Neural progenitor cell (in vitro differentiated cells): Measurements from ENCODE around the gene EAF2. TPM values are rescaled to one million over a fixed set of nuclear protein-coding genes. Genes with fewer than 3 reads are reported as not detected.

Experiments used
- DNase-seq: peaks from one replicate; pipeline ENCODE4 v3.0.0-alpha.2; 2016; ENCODE audit warnings: low spot score
- H2AFZ ChIP-seq: fragments of 200-600 bp; sonication (generic); replicated peaks from 2 replicates; pipeline ENCODE4 v1.6.1; 2016; ENCODE audit warnings: antibody characterized with exemption
- H3F3A ChIP-seq: fragments of 200-600 bp; sonication (generic); 2 replicates; pipeline ENCODE4 v1.6.1; 2016; ENCODE audit warnings: antibody characterized with exemption, low read depth
- H3K27ac ChIP-seq: fragments of 200-600 bp; sonication (generic); 2 replicates; pipeline ENCODE4 v1.5.1; 2016; ENCODE audit warnings: mild to moderate bottlenecking
- H3K27me3 ChIP-seq: fragments of 200-600 bp; sonication (generic); 2 replicates; pipeline ENCODE4 v1.6.1; 2016; ENCODE audit warnings: mild to moderate bottlenecking, moderate library complexity
- H3K36me3 ChIP-seq: fragments of 200-600 bp; sonication (generic); 2 replicates; pipeline ENCODE4 v1.5.1; 2016
- H3K4me1 ChIP-seq: fragments of 200-600 bp; sonication (generic); 2 replicates; pipeline ENCODE4 v1.6.1; 2016; ENCODE audit warnings: mixed run types
- H3K4me2 ChIP-seq: fragments of 200-600 bp; sonication (generic); 2 replicates; pipeline ENCODE4 v1.6.1; 2016
- H3K4me3 ChIP-seq: fragments of 200-600 bp; sonication (generic); 2 replicates; pipeline ENCODE4 v1.5.1; 2016
- H3K79me2 ChIP-seq: fragments of 200-600 bp; sonication (generic); 2 replicates; pipeline ENCODE4 v1.6.1; 2016; ENCODE audit warnings: low read depth
- H3K9ac ChIP-seq: fragments of 200-600 bp; sonication (generic); 2 replicates; pipeline ENCODE4 v1.6.1; 2016
- H3K9me3 ChIP-seq: fragments of 200-600 bp; sonication (generic); 2 replicates; pipeline ENCODE4 v1.5.1; 2016; ENCODE audit warnings: low read depth
- H4K20me1 ChIP-seq: fragments of 200-600 bp; sonication (generic); 2 replicates; pipeline ENCODE4 v1.6.1; 2016; ENCODE audit warnings: low read depth
- H3K27ac Mint-ChIP-seq: 3 replicates; pipeline ENCODE4 v1.8.0; 2021; ENCODE audit warnings: mixed read lengths
- H3K27me3 Mint-ChIP-seq: 2 replicates; pipeline ENCODE4 v1.8.0; 2022; ENCODE audit warnings: low read depth, mild to moderate bottlenecking, inconsistent platforms, moderate library complexity, mixed read lengths; ENCODE audit not compliant: insufficient read depth
- H3K36me3 Mint-ChIP-seq: 3 replicates; pipeline ENCODE4 v1.8.0; 2021; ENCODE audit warnings: mixed read lengths
- H3K4me1 Mint-ChIP-seq: 3 replicates; pipeline ENCODE4 v1.8.0; 2021; ENCODE audit warnings: mixed read lengths
- H3K4me3 Mint-ChIP-seq: 3 replicates; pipeline ENCODE4 v1.8.0; 2021; ENCODE audit warnings: mild to moderate bottlenecking, moderate library complexity, mixed read lengths
- H3K9me3 Mint-ChIP-seq: 3 replicates; pipeline ENCODE4 v1.8.0; 2020; ENCODE audit warnings: mixed read lengths
- EZH2 ChIP-seq: fragments of 200-600 bp; sonication (generic); IDR thresholded peaks from 2 replicates; pipeline ENCODE4 v1.6.1; 2017; ENCODE audit warnings: antibody characterized with exemption, mild to moderate bottlenecking, moderate library complexity
- EZH2phosphoT487 ChIP-seq: fragments of 200-600 bp; sonication (generic); IDR thresholded peaks from 2 replicates; pipeline ENCODE4 v1.6.1; 2017; ENCODE audit warnings: antibody characterized with exemption
- total RNA-seq: library from RNA; depleted of rRNA; stranded (reverse); fragments of >200 nt; gene quantifications from 2 replicates; pipeline ENCODE4 v1.2.3, GENCODE V29; 2015; ENCODE audit warnings: low replicate concordance
- TF ChIP-seq, protein P1 (sequence below): fragments of 200-600 bp; sonication (generic); IDR thresholded peaks from 2 replicates; pipeline ENCODE4 v1.5.1; 2017; ENCODE audit warnings: antibody characterized with exemption, mild to moderate bottlenecking

The EAF2 gene
- total RNA-seq, 1 donor from 2014 or later = 8.5 TPM

DNA sequence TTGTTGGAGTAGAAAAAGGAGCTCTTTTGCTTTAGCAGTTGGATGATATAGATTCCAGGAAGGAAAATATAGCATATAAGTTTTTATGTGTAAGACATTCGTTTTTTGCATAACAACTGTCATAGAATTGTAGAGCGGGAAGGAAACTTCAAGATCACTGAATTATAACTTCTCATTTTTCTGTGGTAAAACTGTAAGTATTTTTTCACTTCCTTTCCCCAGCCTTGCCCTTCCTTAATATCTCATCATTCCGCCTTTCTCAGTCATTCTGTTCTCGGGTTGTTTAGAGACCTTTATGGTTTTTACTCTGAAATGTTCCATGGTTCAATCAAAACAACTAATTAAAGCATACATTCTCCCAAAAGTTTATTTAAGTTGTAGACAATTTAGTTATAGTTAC lies 1.1 kb downstream of the EAF2 start:
- no peak overlapping the region for H3K4me2 ChIP-seq
- no peaks in the 10 kb centered on the region for H3K27me3 Mint-ChIP-seq
- peaks cover 3% of the 10 kb centered on the region for H3K9me3 Mint-ChIP-seq
- DNase-seq = no peak
- peaks cover 17% of the 10 kb centered on the region for H3K36me3 Mint-ChIP-seq
- H4K20me1 ChIP-seq = no peaks in the 10 kb centered on the region
- H2AFZ ChIP-seq = no peak overlapping the region
- TF ChIP-seq EZH2 (no peak), EZH2phosphoT487 (no peak)
- TF ChIP-seq, protein P1, sequence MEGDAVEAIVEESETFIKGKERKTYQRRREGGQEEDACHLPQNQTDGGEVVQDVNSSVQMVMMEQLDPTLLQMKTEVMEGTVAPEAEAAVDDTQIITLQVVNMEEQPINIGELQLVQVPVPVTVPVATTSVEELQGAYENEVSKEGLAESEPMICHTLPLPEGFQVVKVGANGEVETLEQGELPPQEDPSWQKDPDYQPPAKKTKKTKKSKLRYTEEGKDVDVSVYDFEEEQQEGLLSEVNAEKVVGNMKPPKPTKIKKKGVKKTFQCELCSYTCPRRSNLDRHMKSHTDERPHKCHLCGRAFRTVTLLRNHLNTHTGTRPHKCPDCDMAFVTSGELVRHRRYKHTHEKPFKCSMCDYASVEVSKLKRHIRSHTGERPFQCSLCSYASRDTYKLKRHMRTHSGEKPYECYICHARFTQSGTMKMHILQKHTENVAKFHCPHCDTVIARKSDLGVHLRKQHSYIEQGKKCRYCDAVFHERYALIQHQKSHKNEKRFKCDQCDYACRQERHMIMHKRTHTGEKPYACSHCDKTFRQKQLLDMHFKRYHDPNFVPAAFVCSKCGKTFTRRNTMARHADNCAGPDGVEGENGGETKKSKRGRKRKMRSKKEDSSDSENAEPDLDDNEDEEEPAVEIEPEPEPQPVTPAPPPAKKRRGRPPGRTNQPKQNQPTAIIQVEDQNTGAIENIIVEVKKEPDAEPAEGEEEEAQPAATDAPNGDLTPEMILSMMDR = no peak
- no peak overlapping the region for H3K4me3 ChIP-seq
- peaks cover 20% of the 10 kb centered on the region for H3K27me3 ChIP-seq
- no peak overlapping the region for H3K9ac ChIP-seq
- H3K36me3 ChIP-seq = peaks cover 17% of the 10 kb centered on the region
- H3K79me2 ChIP-seq = peaks cover 30% of the 10 kb centered on the region
- no peak overlapping the region for H3K27ac ChIP-seq
- H3K4me3 Mint-ChIP-seq = peak overlapping the region; percentile 94
- H3K27ac Mint-ChIP-seq = no peak overlapping the region
- H3K4me1 Mint-ChIP-seq = peaks cover 13% of the 10 kb centered on the region
- H3F3A ChIP-seq = no peaks in the 10 kb centered on the region
- H3K9me3 ChIP-seq = no peaks in the 10 kb centered on the region
- H3K4me1 ChIP-seq = peaks cover 14% of the 10 kb centered on the region

DNA sequence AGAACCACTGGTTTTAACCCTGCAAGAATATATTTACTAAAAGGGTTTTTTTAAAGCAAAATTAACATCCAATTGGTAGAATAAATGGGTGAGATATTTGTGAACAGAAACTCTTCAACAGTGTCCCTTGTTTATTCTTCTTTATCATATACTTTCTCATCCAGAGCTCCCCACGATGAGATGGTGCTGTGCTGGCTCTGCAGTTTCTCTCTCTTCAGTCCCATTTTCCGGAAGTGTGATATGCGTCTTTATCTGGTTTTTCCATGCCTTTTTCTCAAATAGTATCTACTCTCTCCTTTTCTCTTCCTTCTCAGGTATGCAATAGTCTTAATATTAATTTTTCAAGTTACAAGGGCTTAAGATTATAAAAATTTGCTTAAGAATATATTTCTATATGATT lies 1.5 kb downstream of the EAF2 start:
- H3K9me3 Mint-ChIP-seq = peaks cover 3% of the 10 kb centered on the region
- TF ChIP-seq, protein P1 = no peak
- TF ChIP-seq EZH2 (no peak), EZH2phosphoT487 (no peak)

DNA sequence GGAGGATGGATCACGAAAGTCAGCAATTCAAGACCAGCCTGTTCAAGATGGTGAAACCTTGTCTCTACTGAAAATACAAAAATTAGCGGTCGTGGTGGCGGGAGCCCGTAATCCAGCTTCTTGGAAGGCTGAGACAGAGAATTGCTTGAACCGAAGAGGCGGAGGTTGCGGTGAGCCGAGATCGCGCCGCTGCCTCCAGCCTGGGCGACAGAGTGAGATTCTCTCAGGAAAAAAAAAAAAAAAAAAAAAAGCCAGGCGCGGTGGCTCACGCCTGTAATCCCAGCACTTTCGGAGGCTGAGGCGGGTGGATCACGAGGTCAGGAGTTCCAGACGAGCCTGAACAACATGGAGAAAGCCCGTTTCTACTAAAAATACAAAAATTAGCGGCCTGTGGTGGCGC lies 5.0 kb downstream of the EAF2 start:
- Histone ChIP-seq H3K4me3 (no peak overlapping the region), H4K20me1 (no peaks in the 10 kb centered on the region), H3K9me3 (no peaks in the 10 kb centered on the region), H3K79me2 (no peaks in the 10 kb centered on the region), H3K4me2 (no peak overlapping the region), H3K27me3 (peaks cover 20% of the 10 kb centered on the region), H3K9ac (no peak overlapping the region), H2AFZ (no peak overlapping the region), H3F3A (no peaks in the 10 kb centered on the region), H3K36me3 (no peaks in the 10 kb centered on the region), H3K27ac (no peak overlapping the region), H3K4me1 (peaks cover 3% of the 10 kb centered on the region)
- no peak for DNase-seq
- peaks cover 2% of the 10 kb centered on the region for H3K36me3 Mint-ChIP-seq
- H3K4me3 Mint-ChIP-seq = no peak overlapping the region
- H3K27ac Mint-ChIP-seq = no peak overlapping the region
- peaks cover 3% of the 10 kb centered on the region for H3K9me3 Mint-ChIP-seq
- H3K27me3 Mint-ChIP-seq = no peaks in the 10 kb centered on the region
- TF ChIP-seq, protein P1 = no peak
- TF ChIP-seq EZH2 (no peak), EZH2phosphoT487 (no peak)
- no peaks in the 10 kb centered on the region for H3K4me1 Mint-ChIP-seq

More for the DNA sequence above, 1.5 kb downstream of the EAF2 start:
- Histone ChIP-seq H2AFZ (no peak overlapping the region), H3F3A (no peaks in the 10 kb centered on the region), H3K9ac (no peak overlapping the region), H3K27ac (no peak overlapping the region), H4K20me1 (no peaks in the 10 kb centered on the region), H3K4me1 (peaks cover 14% of the 10 kb centered on the region), H3K36me3 (peaks cover 17% of the 10 kb centered on the region), H3K27me3 (peaks cover 20% of the 10 kb centered on the region), H3K4me2 (no peak overlapping the region), H3K9me3 (no peaks in the 10 kb centered on the region), H3K4me3 (no peak overlapping the region), H3K79me2 (peaks cover 26% of the 10 kb centered on the region)
- no peak for DNase-seq
- Mint-ChIP-seq H3K27ac (no peak overlapping the region), H3K36me3 (peaks cover 15% of the 10 kb centered on the region), H3K4me1 (peaks cover 13% of the 10 kb centered on the region), H3K4me3 (no peak overlapping the region), H3K27me3 (no peaks in the 10 kb centered on the region)
